NCI-H2029 (cell line): ENCODE data around the gene CGREF1.

ENCODE experiments used
- DNase-seq: peaks from one replicate; lab custom pipeline; 2025; lab: John Stamatoyannopoulos, UW

CGREF1 gene

DNA sequence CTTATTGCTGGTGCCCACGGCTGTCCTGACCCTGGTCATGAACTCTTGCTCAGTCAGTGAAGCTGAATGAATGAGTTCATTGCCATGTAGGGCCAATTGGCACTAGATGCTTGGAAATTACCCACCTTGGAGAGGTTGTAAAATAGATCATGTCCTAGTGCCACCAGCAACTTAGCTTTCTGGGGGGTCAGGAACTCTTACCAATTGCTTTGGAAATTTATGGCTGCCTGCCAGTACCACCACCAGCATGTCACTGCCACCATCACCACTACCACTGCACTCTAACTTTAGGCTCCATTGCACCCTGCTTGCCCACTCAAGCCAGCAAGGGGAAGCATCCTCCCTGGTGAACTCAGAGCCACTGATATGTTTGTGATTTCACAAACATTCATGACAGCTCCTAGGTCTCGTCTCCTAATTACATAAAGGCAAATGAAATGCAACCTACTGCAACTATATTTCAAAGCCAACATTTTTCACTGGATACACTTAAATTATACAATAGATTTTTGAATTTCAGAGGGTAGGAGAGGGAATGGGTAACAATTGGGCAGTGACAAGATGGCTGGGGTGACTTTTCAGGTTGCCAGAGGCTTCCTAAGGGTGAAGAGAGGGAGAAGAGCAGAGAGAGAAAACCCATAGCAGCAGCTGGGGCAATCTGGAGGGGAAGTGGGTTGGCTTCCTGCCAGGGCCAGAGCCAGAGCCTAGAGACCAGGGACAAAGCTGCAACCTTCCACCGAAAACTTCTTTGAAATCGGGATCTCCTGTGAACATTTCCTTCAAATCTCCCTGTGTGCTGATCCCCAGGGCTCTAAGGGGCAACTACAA is 44.0 kb downstream of the CGREF1 start:
- peak; percentile 17 for DNase-seq

- DNase-seq: no peak
These were observed 45.1 kb downstream of the CGREF1 start for GRCh38 chr2:27073782-27074181.

DNA sequence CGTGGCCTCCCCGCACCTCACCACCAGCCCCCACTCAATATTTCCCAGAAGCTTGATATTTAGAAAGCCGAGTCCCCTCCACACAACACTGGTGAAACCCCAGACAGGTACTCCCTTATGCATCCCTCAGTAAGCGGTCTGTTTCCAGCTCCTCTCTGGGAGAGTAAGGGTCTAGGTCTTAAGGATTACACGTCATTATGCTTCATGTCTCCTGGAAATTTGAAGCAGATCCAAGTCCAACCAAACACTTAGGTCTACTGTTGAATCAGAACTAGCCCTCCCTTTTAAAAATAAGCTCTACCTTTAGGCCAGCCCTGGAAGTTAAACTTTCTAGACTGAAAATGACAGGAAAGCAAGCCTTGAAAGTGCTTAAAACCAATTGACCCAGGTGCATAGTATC is 46.0 kb downstream of the CGREF1 start:
- DNase-seq: no peak

- no peak for DNase-seq
These were observed 46.7 kb downstream of the CGREF1 start for GRCh38 chr2:27071990-27072830.

DNA sequence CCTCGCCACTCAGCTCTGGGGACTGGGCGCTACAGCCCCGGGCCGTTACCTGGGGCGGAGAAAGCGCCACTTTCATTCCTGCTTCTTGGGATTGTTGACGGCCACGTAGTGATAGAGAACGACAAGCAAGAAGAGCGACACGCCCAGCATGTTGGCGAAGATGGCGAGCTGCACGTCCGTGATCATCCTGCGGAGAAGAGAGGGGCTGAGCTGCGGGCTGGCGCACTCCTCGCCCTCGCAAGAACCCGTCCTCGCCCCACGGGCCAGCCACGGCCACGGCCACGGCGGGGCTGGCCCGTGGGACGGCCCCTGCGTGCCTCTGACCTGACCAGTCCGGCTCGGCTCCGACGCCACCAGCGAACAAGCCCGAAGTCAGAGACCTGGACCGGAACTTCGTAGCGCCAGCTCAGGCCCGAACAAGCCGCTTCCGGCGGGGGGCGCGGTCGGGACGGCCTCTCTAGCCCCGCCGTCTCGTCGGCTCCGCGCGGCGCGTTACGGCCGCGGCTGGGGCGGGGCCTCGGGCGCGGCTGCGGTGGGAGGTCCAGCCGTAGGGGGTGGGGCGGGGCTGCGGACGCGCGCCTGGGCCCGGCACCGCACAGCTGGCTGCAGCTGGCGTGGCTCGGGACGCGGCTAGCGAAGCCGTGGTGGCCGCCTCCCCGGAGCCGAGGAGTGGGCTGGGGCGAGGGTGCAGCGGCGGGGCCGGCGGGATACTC is 47.5 kb downstream of the CGREF1 start, which contains the start of gene OST4:
Gene OST4, minus strand, starts transcription at position 378 of the 713 bp plus-strand sequence.
- peak; percentile 83 for DNase-seq

- DNase-seq: no peak
These were observed 48.2 kb downstream of the CGREF1 start for GRCh38 chr2:27070653-27071276.

DNA sequence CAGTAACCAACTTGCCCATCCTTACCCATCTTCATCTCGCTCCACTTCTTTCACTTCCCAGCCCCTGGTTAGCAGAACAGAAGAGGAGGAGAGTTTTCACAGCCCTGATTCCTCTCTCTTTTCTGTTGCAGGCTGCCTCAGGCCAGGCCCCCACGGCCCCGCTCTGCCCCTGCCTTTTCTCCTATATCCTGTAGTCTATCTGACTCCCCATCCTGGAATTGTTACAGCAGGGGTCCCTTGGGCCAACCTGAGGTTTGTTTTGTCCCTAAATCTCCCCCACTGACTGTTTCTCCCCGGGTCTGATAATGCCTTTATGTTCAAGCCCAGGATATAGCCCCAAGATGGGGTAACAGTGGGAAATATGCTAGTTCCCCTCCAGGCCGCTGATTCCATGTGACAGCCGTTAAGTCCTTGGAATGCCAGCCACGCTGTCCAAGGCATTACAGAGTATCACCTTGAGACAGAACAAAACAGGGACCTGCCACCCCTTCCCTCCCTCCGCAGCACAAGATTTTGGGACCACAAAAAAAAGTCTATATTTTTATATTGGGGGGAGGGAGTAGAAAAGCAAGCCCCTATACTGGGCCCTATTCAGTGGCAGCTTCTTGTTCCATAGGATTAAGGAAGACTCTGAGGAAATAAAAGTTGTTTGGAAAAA is 48.8 kb downstream of the CGREF1 start:
- DNase-seq: no peak

- no peak for DNase-seq
These were observed 49.5 kb downstream of the CGREF1 start for GRCh38 chr2:27069436-27069835.

- no peak for DNase-seq
These were observed 51.5 kb downstream of the CGREF1 start for GRCh38 chr2:27067385-27067784.

DNA sequence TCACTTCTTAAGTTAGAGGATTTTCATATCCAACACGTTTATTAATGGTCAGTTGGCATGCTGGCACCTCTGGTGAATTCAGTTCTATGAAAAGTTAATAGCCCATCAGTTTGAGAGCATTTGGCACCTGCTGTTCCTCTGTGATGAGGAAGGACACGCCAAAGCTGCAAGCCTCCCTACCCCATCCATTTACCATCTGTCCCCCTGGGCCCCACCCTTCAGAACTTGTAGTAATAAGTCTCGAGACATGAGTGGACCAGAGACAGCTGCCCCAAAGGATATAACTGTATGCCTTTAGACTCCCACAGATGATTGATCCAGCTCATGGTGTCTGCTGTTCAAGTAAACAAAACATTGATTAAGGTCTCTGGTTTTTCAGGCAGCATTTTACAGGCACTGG is 53.8 kb downstream of the CGREF1 start:
- DNase-seq: no peak

- DNase-seq: no peak
These were observed 58.6 kb downstream of the CGREF1 start for GRCh38 chr2:27060323-27060722.

GRCh38 chr2:27059141-27059820 is 59.6 kb downstream of the CGREF1 start:
- no peak for DNase-seq

DNA sequence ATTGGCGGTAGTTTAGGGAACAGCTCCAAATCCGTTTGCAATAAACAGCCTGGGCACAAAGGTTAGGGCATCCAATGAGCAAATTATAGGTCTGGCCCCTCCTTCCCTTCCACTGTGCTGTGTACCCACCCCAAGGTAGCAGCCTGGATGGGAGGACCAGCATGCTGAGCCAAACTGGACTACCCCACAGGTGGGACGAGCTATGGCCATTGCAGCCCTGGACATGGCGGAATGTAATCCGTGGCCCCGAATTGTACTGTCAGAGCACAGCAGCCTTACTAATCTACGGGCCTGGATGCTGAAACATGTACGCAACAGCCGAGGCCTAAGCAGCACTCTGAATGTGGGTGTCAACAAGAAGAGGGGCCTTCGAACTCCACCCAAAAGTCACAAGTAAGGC is 60.7 kb downstream of the CGREF1 start:
- DNase-seq: no peak

GRCh38 chr2:27057184-27057583 is 61.7 kb downstream of the CGREF1 start:
- DNase-seq: no peak

DNA sequence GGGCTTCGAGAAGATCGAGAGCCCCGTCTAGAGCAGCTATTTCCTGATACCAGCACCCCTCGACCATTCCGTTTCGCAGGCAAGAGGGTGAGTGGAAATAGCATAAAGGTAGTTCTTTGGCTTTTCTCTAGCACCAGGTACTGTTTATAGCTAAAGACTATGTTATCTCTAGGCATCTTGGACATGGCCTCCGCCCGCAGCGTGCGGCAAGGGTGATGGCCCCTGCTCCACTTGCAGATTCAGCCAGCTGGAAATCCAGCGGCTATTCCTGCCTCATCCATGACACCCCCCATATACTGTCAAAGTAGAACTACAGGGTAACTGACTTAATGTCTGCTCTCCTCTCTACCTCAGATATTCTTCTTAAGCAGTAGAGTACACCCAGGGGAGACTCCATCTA is 64.2 kb downstream of the CGREF1 start:
- no peak for DNase-seq

- no peak for DNase-seq
These were observed 65.2 kb downstream of the CGREF1 start for GRCh38 chr2:27053776-27054175.

GRCh38 chr2:27053321-27053720 is 65.6 kb downstream of the CGREF1 start:
- DNase-seq: no peak

DNA sequence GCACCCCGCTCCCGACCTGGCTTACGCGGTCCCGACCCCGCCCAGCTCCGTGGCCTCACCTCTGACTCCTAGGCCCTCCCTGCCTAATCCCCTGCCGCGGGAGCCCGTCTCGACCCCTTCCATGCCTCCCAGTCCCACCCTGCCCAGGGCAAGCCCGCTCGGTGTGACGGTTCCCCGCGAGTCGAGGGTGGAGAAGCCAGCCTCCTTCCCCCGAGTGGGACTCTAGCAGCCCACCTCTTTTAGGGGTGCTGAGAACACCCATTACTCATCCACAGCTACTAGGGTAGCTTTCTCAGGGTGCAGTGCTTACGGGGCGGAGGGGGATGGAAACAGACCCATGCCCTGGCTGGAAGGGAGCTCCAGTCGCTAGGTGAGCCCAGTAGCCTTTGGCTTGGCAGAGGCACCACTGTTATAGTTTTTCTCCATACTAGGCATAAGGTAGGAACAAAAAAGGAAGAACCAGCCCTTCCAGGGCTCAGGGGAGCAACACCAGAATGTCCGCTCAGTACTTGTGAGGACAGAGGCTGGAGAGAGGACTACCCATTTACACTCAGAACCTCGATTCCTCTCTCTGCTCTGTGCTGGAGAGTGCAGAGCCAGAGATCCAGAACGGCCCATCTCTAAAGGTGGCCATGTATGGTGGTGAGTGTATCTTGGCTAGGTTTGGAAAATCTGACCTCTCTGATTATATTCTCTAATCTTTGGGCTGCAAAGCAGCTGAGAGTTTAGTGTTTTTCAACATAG is 66.9 kb downstream of the CGREF1 start:
- no peak for DNase-seq

- DNase-seq: peak; percentile 87
These were observed 67.7 kb downstream of the CGREF1 start, which contains the start of gene AGBL5 for GRCh38 chr2:27050996-27051901. AGBL5 (plus strand) TSS chr2:27051668; CDS start chr2:27052959, 1,291 bp downstream.
